HPDE6-E6E7 (cell line): ENCODE data around the gene TTN.
"Not testable (repeated sequence)": the region's sequence is repeated elsewhere in the genome, so short reads cannot be mapped to it uniquely, and the experiment has no call there.

Experiments used
- DNase-seq: peaks from one replicate; pipeline ENCODE4 v3.0.0; 2011; ENCODE audit warnings: missing footprints; ENCODE audit errors: extremely low spot score

TTN gene

GRCh38 chr2:178530625-178531142, 276.5 kb downstream of the TTN start:
- DNase-seq: no peak

GRCh38 chr2:178530131-178530530, 277.1 kb downstream of the TTN start:
- DNase-seq: no peak

DNA sequence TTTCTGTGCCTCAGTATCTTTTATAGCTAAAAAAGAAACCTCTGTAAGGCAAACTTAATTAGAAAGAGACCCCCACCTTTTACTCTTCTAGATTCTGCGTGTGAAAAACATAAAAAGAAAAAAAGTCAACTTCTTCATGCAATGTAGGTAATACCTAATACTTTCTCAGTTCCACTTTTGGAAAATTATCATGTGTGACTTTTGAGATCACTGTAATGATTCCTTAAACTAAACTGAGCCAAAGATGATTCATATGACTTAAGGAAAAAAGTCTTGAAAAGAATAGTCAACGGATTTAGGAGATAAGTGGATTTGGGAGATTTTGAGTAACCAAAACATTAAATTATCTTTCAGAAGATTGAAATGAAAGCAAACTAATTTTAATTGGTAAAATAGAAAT, 278.0 kb downstream of the TTN start:
- no peak for DNase-seq

DNA sequence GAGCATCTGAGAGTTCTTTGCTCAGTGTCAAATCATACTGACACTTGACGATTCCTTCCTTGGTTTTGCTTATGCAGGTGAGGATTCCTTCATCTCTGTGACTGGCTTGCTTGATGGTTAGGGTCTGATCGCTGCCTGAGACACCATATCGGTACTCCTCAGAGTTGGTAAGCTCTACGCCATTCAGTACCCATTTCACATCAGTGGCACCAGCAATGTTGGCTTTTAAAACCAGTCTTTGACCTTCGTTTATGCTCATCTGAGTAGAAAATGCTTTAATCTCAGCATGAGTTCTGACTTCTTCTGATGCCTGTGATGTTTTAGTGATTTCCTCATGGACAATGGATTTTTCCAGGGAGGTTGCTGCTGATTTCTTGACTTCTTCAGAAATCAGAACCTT, 278.6 kb downstream of the TTN start:
- DNase-seq: no peak

DNA sequence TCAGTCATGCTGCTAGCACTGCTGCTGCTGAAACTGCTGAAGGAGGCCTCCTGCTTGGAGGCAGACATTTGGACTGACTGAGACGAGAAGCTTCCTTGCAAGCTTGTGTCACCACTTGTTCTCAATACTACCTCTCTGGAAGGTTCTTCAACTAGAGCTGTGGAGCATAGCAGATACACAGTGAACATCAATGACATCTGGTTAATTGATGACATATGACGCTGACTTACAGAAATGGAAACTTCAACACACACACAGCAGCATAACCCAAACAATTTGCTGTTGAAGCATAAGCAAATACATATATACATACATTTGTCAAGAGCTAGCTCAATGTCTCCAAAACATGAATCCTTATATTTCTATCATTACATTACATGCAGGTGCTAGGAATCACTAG, 279.6 kb downstream of the TTN start:
- no peak for DNase-seq

- no peak for DNase-seq
These were observed 281.0 kb downstream of the TTN start for GRCh38 chr2:178526256-178526655.

- not testable (repeated sequence) for DNase-seq
These were observed 281.8 kb downstream of the TTN start for GRCh38 chr2:178525460-178525859.

- DNase-seq: not testable (repeated sequence)
These were observed 282.2 kb downstream of the TTN start for GRCh38 chr2:178525010-178525409.

DNA sequence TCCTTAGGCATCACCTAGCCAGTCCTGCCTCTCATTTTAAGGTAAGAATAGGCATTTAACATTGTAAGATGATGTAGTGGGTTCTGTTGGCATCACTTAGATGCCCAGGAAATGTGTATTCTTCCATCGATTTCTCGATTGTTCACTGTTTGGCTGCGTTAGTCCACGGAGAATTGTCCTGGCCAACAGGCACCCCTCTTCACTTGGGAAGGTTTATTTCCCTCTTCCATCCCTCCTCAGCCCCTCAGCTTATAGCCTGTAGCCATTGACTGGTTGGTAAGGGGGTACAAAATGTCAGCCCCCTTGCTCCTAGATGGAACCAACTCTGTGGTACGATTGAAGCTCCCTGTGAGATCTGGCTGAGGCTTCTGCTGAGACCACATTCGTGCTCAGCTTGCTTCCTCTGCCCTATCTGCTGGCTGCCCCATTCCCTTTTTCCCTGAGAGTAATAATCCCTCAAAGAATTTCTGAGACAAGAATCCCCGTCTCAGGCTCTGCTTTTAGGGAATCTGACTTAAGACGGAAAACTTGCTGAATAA, 283.6 kb downstream of the TTN start:
- no peak for DNase-seq

DNA sequence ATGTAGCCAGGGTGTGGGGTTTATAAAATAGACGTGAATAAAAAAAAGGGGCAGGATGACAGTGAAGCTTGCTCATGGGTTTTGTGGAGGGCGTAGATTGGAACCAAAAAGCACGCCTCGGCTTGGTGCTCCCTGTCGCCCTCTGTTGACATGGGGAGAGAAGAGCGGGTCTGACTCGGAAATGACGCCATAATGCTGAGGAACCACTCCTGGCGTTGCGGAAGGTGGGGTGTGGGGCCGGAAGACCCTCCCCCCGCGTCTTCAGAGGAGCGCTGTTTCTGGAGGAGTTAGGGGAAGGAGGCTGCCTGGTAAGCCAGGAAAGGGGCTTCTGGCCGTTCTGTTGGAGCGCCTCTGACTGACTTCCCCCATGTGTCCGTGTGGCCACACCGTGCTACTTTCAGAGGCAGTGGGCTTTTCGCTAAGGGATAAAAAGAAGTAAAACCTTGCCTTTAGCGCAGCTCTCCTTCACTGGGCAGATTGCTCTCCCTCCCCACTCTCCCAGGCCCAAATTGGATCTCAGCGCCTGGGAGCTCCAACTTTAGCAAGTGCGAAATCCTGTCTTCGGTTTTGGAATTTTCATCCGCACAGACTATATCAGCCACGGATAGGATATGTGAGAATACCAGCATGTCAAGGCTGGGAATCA, 284.1 kb downstream of the TTN start:
- DNase-seq: peak; percentile 53

GRCh38 chr2:178521304-178522150, 285.7 kb downstream of the TTN start:
- no peak for DNase-seq

DNA sequence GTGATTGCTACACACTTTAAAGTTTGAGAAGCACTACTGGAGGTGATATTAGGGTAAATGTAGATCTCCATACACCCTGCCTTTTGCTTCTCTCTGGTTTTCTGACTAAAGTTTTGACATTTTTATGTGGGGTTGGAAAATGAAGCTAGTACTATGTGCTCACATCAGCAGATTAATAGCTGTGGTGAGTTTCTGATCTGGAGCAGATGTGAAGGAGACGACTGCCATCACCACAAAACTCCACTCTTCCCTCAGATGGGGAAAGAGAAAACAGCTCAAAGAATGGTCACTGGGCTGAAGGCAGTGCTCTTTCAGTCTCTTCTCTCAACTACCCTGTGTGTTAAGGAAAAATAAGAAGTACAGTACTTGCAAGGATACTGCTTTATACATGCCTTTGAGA, 289.7 kb downstream of the TTN start:
- DNase-seq: no peak

- DNase-seq: peak; percentile 59
These were observed 292.6 kb downstream of the TTN start for GRCh38 chr2:178514664-178515063.

GRCh38 chr2:178513876-178514275, 293.3 kb downstream of the TTN start:
- DNase-seq: no peak

- no peak for DNase-seq
These were observed 294.7 kb downstream of the TTN start for GRCh38 chr2:178512484-178512883.

- no peak for DNase-seq
These were observed 296.8 kb downstream of the TTN start for GRCh38 chr2:178510384-178510783.

DNA sequence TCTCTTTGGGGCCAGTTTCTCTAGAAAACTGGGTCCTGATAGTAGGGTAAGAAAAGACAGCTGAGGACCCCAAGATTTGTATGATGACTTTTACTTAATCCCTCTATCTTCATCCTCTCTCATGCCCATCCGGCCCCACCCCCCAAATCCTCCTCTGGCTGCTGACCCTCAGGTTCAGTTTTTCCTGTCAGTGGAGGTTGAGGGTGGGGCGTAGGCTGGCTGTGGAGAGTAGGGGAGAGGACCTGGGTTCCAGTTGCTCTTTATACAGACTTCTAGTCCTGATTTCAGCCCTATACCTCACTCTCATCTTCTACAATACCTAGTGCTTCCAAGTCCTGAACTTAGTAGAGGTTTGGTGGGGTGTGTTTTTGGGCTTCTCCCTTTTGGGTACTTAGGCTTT, 298.6 kb downstream of the TTN start:
- no peak for DNase-seq

GRCh38 chr2:178506949-178507348, 300.3 kb downstream of the TTN start:
- no peak for DNase-seq

- no peak for DNase-seq
These were observed 300.7 kb downstream of the TTN start for GRCh38 chr2:178506524-178506923.

DNA sequence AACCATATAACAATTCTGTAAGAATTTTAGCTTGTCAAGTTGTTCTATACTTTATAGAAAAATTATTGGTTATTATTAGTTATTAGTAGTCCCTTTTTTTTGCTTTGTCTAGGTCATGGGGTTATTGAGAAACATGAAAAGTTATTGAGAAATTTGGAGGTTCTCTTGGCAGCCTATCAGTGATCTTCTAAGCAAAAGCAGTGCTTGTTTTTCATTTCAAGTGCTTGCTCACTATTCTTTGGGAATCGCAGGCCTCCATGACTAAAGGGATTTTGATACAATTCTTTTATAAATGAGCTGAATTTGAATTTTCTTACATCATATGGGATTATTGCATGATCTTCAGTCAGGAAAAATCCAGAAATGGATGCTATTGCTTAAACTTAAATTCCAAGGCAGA, 301.1 kb downstream of the TTN start:
- DNase-seq: no peak

DNA sequence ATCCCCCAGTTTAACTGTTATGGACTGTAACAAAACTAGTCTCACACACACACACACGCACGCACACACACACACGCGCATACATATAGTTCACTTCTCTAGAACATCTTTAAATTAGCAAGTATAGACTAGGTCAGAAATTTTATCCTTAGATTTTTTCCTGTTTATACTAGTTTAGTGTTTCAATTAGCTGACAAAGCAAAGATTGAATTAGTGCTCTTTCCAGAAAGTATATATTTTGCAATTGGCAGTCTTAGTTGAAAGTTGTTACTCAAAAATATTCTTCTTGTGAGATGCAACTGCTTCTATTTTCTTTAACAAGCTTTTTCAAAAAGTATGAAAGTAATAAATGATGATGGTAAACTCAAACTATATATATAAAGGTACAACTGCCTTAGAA, 304.5 kb downstream of the TTN start:
- DNase-seq: no peak

- DNase-seq: no peak
These were observed 307.6 kb downstream of the TTN start for GRCh38 chr2:178499640-178500039.

GRCh38 chr2:178498137-178498536, 309.1 kb downstream of the TTN start:
- no peak for DNase-seq
